HepG2 (cell line): ENCODE results near the gene HSPA1A. TPM values are rescaled to one million over a fixed set of nuclear protein-coding genes. Genes with fewer than 3 reads are reported as not detected.

Source experiments
- CBX5 ChIP-seq: sonication (generic); formaldehyde crosslinking; IDR thresholded peaks from 2 replicates; pipeline ENCODE4 v1.4.0; 2020; ENCODE audit warnings: missing genetic modification reagents, borderline replicate concordance
- HOXA9 ChIP-seq: sonication (generic); formaldehyde crosslinking; IDR thresholded peaks from 2 replicates; pipeline ENCODE4 v1.8.1; 2022; ENCODE audit warnings: missing genetic modification reagents, mild to moderate bottlenecking, moderate library complexity, borderline replicate concordance
- POGK ChIP-seq: sonication (generic); formaldehyde crosslinking; conservative IDR thresholded peaks from 2 replicates; pipeline ENCODE4 v1.8.0; 2022; ENCODE audit warnings: mild to moderate bottlenecking, moderate library complexity, missing genetic modification reagents
- SMARCC2 ChIP-seq: fragments of 450-650 bp; IDR thresholded peaks from 2 replicates; pipeline ENCODE4 v1.6.1; 2017; ENCODE audit warnings: antibody characterized with exemption, mild to moderate bottlenecking
- STAT5B ChIP-seq: sonication (generic); formaldehyde crosslinking; IDR thresholded peaks from 2 replicates; pipeline ENCODE4 v1.4.0; 2020; ENCODE audit warnings: missing genetic modification reagents
- SYNCRIP ChIP-seq: fragments of 200-400 bp; formaldehyde crosslinking; IDR thresholded peaks from 2 replicates; pipeline ENCODE4 v1.6.1; 2018; ENCODE audit warnings: mild to moderate bottlenecking, low read depth, low read length; ENCODE audit not compliant: insufficient read depth
- TOPORS ChIP-seq: sonication (generic); formaldehyde crosslinking; IDR thresholded peaks from 2 replicates; pipeline ENCODE4 v1.8.0; 2023; ENCODE audit warnings: mild to moderate bottlenecking, missing genetic modification reagents
- ZFP91 ChIP-seq: sonication (generic); formaldehyde crosslinking; IDR thresholded peaks from 2 replicates; pipeline ENCODE4 v1.9.0; 2022; ENCODE audit warnings: missing genetic modification reagents, mild to moderate bottlenecking, borderline replicate concordance
- ZNF407 ChIP-seq: sonication (generic); formaldehyde crosslinking; IDR thresholded peaks from one replicate; pipeline ENCODE4 v1.5.1; 2020; ENCODE audit warnings: mild to moderate bottlenecking, missing genetic modification reagents; ENCODE audit errors: not compliant biosample characterization
- ZNF574 ChIP-seq: sonication (generic); formaldehyde crosslinking; IDR thresholded peaks from 2 replicates; pipeline ENCODE4 v1.4.0; 2020; ENCODE audit warnings: missing genetic modification reagents
- ZNF614 ChIP-seq: IDR thresholded peaks from 2 replicates; pipeline ENCODE4 v1.6.1; 2018; ENCODE audit warnings: missing biosample characterization, missing genetic modification reagents, inconsistent platforms, borderline replicate concordance
- ZNF670 ChIP-seq: sonication (generic); formaldehyde crosslinking; IDR thresholded peaks from 2 replicates; pipeline ENCODE4 v1.8.0; 2022; ENCODE audit warnings: mild to moderate bottlenecking, missing genetic modification reagents, borderline replicate concordance
- ZNF672 ChIP-seq: sonication (generic); formaldehyde crosslinking; IDR thresholded peaks from 2 replicates; pipeline ENCODE4 v1.8.1; 2022; ENCODE audit warnings: missing genetic modification reagents
- polyA plus RNA-seq, 8 experiments: library from polyadenylated mRNA; depleted of rRNA in 3 of 8; stranded (reverse) in 7 of 8; unstranded in 1 of 8; fragments of >200 nt; fragmentation: Illumina TruSeq in 4 of 8; extraction: Trizol in 4 of 8; gene quantifications; 2 replicates each; pipeline versions ENCODE4 v1.2.1 to v1.2.3, GENCODE V29; 2011 to 2016; ENCODE audit warnings: low read depth in 4 of 8, missing spikeins in 1 of 8, mixed read lengths in 1 of 8; ENCODE audit not compliant: insufficient read depth in 1 of 8
- total RNA-seq, 5 experiments: library from RNA; depleted of rRNA; stranded (reverse); fragments of >200 nt; fragmentation: Illumina TruSeq; extraction: Trizol; gene quantifications; 2 replicates each; pipeline ENCODE4 v1.2.3, GENCODE V29; 2016; ENCODE audit warnings: low read depth in 1 of 5

Gene HSPA1A
- total and polyA plus RNA-seq, 2 of the 13 experiments (the other 11 are each of a cell fraction or from before 2014, with no cell fraction given) = 44.5 to 85.0 TPM

GRCh38 chr6:31827286-31828079 is 12.1 kb downstream of the HSPA1A start, which contains the start of gene HSPA1B (continued):
- TF ChIP-seq ZNF574 (CRISPR knock-in tag) (peak; percentile 60; the same call in 1 of the 2 replicates), HOXA9 (CRISPR knock-in tag) (no peak), CBX5 (no peak; the same call in 1 of the 2 replicates), ZNF670 (CRISPR knock-in tag) (peak; percentile 9; the same call in 1 of the 2 replicates), SMARCC2 (no peak), ZNF672 (CRISPR knock-in tag) (no peak), TOPORS (CRISPR knock-in tag) (peak; percentile 49; the same call in 1 of the 2 replicates), STAT5B (CRISPR knock-in tag) (peak; percentile 88; the same call in 1 of the 2 replicates), POGK (CRISPR knock-in tag) (peak; percentile 93), ZNF614 (CRISPR knock-in tag) (peak; percentile 86), ZNF407 (CRISPR knock-in tag) (peak; percentile 83), ZFP91 (CRISPR knock-in tag) (peak; percentile 79), SYNCRIP (no peak)
